HCT116 (cell line): Measurements from ENCODE around the gene GPBAR1. TPM values are rescaled to one million over a fixed set of nuclear protein-coding genes. Genes with fewer than 3 reads are reported as not detected.

Experiments used
- ATAC-seq: fragments of 200-7000 bp; cut with Tn5 transposase; 2 replicates; pipeline ENCODE4 v1.9.1; 2020; ENCODE audit warnings: mild to moderate bottlenecking, moderate library complexity
- BruUV-seq: library from RNA; stranded (reverse); fragments of 400-500 nt; replicated peaks from 2 replicates; lab custom pipeline; 2021; lab: Mats Ljungman, UMichigan
- CTCF ChIA-PET: fragments of 300-600 bp; sonication (Branson Sonifier 250); formaldehyde crosslinking; loops from one replicate; lab custom pipeline; 2021; ENCODE audit warnings: antibody characterized with exemption; lab: Charles Lee
- POLR2A ChIA-PET: fragments of 300-600, 350-600 bp; sonication (Branson Sonifier 250); formaldehyde crosslinking; loops from one replicate; lab custom pipeline; 2021; ENCODE audit warnings: antibody characterized with exemption; lab: Charles Lee
- RAD21 ChIA-PET, 2 experiments: fragments of 300-600 bp; sonication (Branson Sonifier 250); formaldehyde crosslinking; loops; one replicate each; lab custom pipeline; 2023; ENCODE audit warnings: low total read pairs in 2 of 2; ENCODE audit not compliant: uncharacterized antibody in 2 of 2, unreplicated experiment in 2 of 2, low non-redundant PET in 1 of 2; lab: Charles Lee
- DNase-seq: peaks from one replicate; pipeline ENCODE4 v3.0.0-alpha.2; 2010; ENCODE audit warnings: low read depth, low spot score
- H2AFZ ChIP-seq: fragments of 200-600 bp; shearing (Covaris generic), sonication (generic); 2 replicates; pipeline ENCODE4 v1.6.1; 2017; ENCODE audit warnings: low read depth, mixed run types, mixed read lengths, antibody characterized with exemption, low read length; ENCODE audit not compliant: poor library complexity, severe bottlenecking
- H3K27ac ChIP-seq: 2 replicates; pipeline ENCODE4 v1.5.1; 2012; ENCODE audit warnings: low read depth, low read length
- H3K27me3 ChIP-seq: fragments of 200-600 bp; sonication (generic); 2 replicates; pipeline ENCODE4 v1.6.1; 2016; ENCODE audit warnings: mixed run types, low read length, mixed read lengths; ENCODE audit not compliant: insufficient read depth
- H3K36me3 ChIP-seq, 2 experiments: fragments of 200-500 bp in 1 of 2; fragments of 200-600 bp in 1 of 2; sonication (Bioruptor generic) in 1 of 2; sonication (generic) in 1 of 2; 2 replicates each; pipeline versions ENCODE4 v1.5.1 to v1.6.1; 2014 to 2016; ENCODE audit warnings: low read length in 2 of 2, inconsistent platforms in 1 of 2, mixed read lengths in 1 of 2, mixed run types in 1 of 2; ENCODE audit not compliant: insufficient read depth in 2 of 2, control insufficient read depth in 1 of 2
- H3K4me1 ChIP-seq, 2 experiments: fragments of 200-600 bp in 1 of 2; sonication (generic) in 1 of 2; 2 replicates each; pipeline versions ENCODE4 v1.5.1 to v1.6.1; 2012 to 2017; ENCODE audit warnings: low read length in 2 of 2, inconsistent platforms in 1 of 2, mild to moderate bottlenecking in 1 of 2, mixed read lengths in 1 of 2, mixed run types in 1 of 2, moderate library complexity in 1 of 2; ENCODE audit not compliant: insufficient read depth in 2 of 2, control insufficient read depth in 1 of 2
- H3K4me2 ChIP-seq: fragments of 200-600 bp; sonication (generic); 2 replicates; pipeline ENCODE4 v1.6.1; 2017; ENCODE audit warnings: mixed run types, low read length, mixed read lengths
- H3K4me3 ChIP-seq, 2 experiments: fragments of 200-600 bp in 1 of 2; sonication (generic) in 1 of 2; replicated peaks in 1 of 2; 2 replicates each; pipeline ENCODE4 v1.5.1; 2011 to 2016; ENCODE audit warnings: low read length in 2 of 2, control low read depth in 1 of 2, low read depth in 1 of 2, mild to moderate bottlenecking in 1 of 2, mixed read lengths in 1 of 2, mixed run types in 1 of 2
- H3K79me2 ChIP-seq: fragments of 200-600 bp; sonication (generic); 2 replicates; pipeline ENCODE4 v1.6.1; 2017; ENCODE audit warnings: mild to moderate bottlenecking, mixed run types, low read length, moderate library complexity, mixed read lengths; ENCODE audit not compliant: insufficient read depth
- H3K9ac ChIP-seq: fragments of 200-600 bp; sonication (generic); 2 replicates; pipeline ENCODE4 v1.6.1; 2016; ENCODE audit warnings: low read length, mixed read lengths
- H3K9me2 ChIP-seq: fragments of 200-600 bp; sonication (generic), shearing (Covaris generic); 2 replicates; pipeline ENCODE4 v1.6.1; 2017; ENCODE audit warnings: mixed run types, mild to moderate bottlenecking, moderate library complexity; ENCODE audit not compliant: insufficient read depth
- H3K9me3 ChIP-seq, 2 experiments: fragments of 200-500 bp in 1 of 2; fragments of 200-600 bp in 1 of 2; sonication (Bioruptor generic) in 1 of 2; sonication (generic) in 1 of 2; 2 replicates each; pipeline ENCODE4 v1.6.1; 2014 to 2017; ENCODE audit warnings: low read length in 2 of 2, mixed read lengths in 2 of 2, inconsistent platforms in 1 of 2, low read depth in 1 of 2, mild to moderate bottlenecking in 1 of 2, mixed run types in 1 of 2, moderate library complexity in 1 of 2; ENCODE audit not compliant: control insufficient read depth in 1 of 2, insufficient read depth in 1 of 2
- H4K20me1 ChIP-seq: fragments of 200-600 bp; sonication (generic), shearing (Covaris generic); 2 replicates; pipeline ENCODE4 v1.6.1; 2017; ENCODE audit warnings: mixed run types, mild to moderate bottlenecking, moderate library complexity; ENCODE audit not compliant: insufficient read depth
- EZH2phosphoT487 ChIP-seq: fragments of 200-600 bp; IDR thresholded peaks from 2 replicates; pipeline ENCODE4 v1.6.1; 2018; ENCODE audit warnings: antibody characterized with exemption, borderline replicate concordance
- POLR2A ChIP-seq: IDR thresholded peaks from 2 replicates; pipeline ENCODE4 v1.7.0; 2011; ENCODE audit warnings: borderline replicate concordance; ENCODE audit not compliant: insufficient read depth, insufficient read length; ENCODE audit errors: extremely low read depth
- POLR2AphosphoS5 ChIP-seq: IDR thresholded peaks from 2 replicates; pipeline ENCODE4 v1.6.1; 2011; ENCODE audit warnings: mild to moderate bottlenecking, low read depth, low read length, moderate library complexity
- SP1 ChIP-seq: IDR thresholded peaks from 2 replicates; pipeline ENCODE4 v1.6.1; 2012; ENCODE audit warnings: low read depth
- TCF7L2 ChIP-seq: IDR thresholded peaks from 2 replicates; pipeline ENCODE4 v1.7.0; 2011; ENCODE audit warnings: borderline replicate concordance, inconsistent platforms; ENCODE audit not compliant: insufficient read depth, insufficient read length; ENCODE audit errors: extremely low read depth
- YY1 ChIP-seq: IDR thresholded peaks from 2 replicates; pipeline ENCODE4 v1.6.1; 2011; ENCODE audit warnings: low read length, low read depth, moderate library complexity, mild to moderate bottlenecking; ENCODE audit not compliant: insufficient replicate concordance; ENCODE audit errors: extremely low read depth
- ZFX ChIP-seq: fragments of 450-650 bp; IDR thresholded peaks from 2 replicates; pipeline ENCODE4 v1.6.1; 2017
- ZNF274 ChIP-seq: fragments of 200-500 bp; sonication (Bioruptor generic); IDR thresholded peaks from 2 replicates; pipeline ENCODE4 v1.6.1; 2014; ENCODE audit warnings: mild to moderate bottlenecking, low read depth, low read length, inconsistent platforms
- intact Hi-C: fragments of 100-400 bp; cut with micrococcal nuclease; formaldehyde crosslinking; loops from 2 replicates; pipeline ENCODE4 v1.10.0; 2022
- total RNA-seq: library from RNA; stranded (reverse); gene quantifications from one replicate; pipeline ENCODE4 v1.2.1, GENCODE V29; 2021; ENCODE audit not compliant: unreplicated experiment
- TF ChIP-seq, protein P1 (sequence below): IDR thresholded peaks from 2 replicates; pipeline ENCODE4 v1.6.1; 2012
- TF ChIP-seq, protein P2 (sequence below), 3 experiments: fragments of 200-600 bp in 1 of 3; sonication (generic) in 1 of 3; IDR thresholded peaks in 2 of 3; conservative IDR thresholded peaks in 1 of 3; 2 replicates each; pipeline ENCODE4 v1.5.1; 2012 to 2017; ENCODE audit warnings: low read depth in 2 of 3, low read length in 2 of 3, antibody characterized with exemption in 1 of 3, borderline replicate concordance in 1 of 3, control low read depth in 1 of 3, mild to moderate bottlenecking in 1 of 3, mixed read lengths in 1 of 3, mixed run types in 1 of 3, moderate library complexity in 1 of 3; ENCODE audit not compliant: insufficient read depth in 1 of 3

GPBAR1 gene
- total RNA-seq, 1 experiment from 2014 or later, result 0.27 TPM

DNA sequence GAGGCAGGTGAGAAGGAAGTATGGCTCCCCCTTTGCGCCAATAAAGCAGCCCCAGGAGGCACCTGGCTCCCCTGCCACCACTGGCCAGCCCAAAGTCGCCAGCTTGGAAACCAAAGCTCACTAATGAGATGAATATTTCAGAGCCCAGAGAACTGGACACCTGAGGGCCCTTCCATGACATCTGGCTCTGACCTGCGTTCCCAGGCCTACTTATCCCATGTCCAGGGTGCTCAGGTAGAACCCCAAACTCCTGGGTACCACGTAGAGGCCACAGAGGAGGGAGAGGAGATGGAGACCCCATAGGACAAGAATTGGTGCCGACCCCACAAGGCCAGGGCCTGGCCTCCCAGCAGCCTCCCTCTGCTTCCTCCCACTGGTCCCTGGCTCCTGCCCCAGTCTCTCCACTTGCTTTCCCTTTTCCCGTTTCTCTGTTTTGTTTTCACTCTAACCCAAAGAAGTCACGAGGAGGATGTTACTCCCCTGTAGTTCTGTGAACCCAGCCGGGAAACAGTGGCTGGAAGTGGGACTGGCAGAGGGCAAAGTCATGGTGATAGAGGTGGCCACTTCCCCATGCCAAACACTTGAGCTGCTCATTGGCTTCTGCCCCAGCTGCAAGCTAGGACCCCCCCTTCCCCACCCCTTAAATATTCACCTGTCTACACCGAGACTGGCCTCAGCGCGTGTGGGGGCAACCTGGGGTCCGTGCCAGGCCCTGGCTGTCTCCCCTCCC, 30.7 kb downstream of the GPBAR1 start:
- Histone ChIP-seq H3K9me3 (no peaks in the 10 kb centered on the region), H3K36me3 (no peaks in the 10 kb centered on the region), H3K9ac (peak overlapping the region; percentile 98), H3K4me1 (peaks cover 47 to 85% of the 10 kb centered on the region in 2 experiments), H3K79me2 (peaks cover 51% of the 10 kb centered on the region), H3K9me2 (no peaks in the 10 kb centered on the region), H4K20me1 (no peaks in the 10 kb centered on the region), H3K27me3 (no peaks in the 10 kb centered on the region), H3K4me3 (peak overlapping the region; percentile 75 to 96), H2AFZ (no peak overlapping the region), H3K4me2 (peak overlapping the region; percentile 93), H3K27ac (peak overlapping the region; percentile 79)
- intact Hi-C loops, result loop anchor here (1.0 to 2.0 kb wide), 2 partner anchors 105 to 357 kb away; no protein-coding TSS in a partner anchor
- DNase-seq (no peak), ATAC-seq (peak; percentile 1; the same call in 1 of the 2 replicates)
- CTCF ChIA-PET, result interaction anchor here (1.4 kb wide), 2 partner anchors 102 to 104 kb away, joined by 3 read pairs; no protein-coding TSS in a partner anchor
- RAD21 ChIA-PET, result no interaction called here
- POLR2A ChIA-PET, result no interaction called here
- TF ChIP-seq, protein P1, sequence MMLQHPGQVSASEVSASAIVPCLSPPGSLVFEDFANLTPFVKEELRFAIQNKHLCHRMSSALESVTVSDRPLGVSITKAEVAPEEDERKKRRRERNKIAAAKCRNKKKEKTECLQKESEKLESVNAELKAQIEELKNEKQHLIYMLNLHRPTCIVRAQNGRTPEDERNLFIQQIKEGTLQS, result no peak
- no peak for TF ChIP-seq ZNF274
- no peak for TF ChIP-seq SP1
- TF ChIP-seq TCF7L2, result no peak
- no TSS peak for BruUV-seq

DNA sequence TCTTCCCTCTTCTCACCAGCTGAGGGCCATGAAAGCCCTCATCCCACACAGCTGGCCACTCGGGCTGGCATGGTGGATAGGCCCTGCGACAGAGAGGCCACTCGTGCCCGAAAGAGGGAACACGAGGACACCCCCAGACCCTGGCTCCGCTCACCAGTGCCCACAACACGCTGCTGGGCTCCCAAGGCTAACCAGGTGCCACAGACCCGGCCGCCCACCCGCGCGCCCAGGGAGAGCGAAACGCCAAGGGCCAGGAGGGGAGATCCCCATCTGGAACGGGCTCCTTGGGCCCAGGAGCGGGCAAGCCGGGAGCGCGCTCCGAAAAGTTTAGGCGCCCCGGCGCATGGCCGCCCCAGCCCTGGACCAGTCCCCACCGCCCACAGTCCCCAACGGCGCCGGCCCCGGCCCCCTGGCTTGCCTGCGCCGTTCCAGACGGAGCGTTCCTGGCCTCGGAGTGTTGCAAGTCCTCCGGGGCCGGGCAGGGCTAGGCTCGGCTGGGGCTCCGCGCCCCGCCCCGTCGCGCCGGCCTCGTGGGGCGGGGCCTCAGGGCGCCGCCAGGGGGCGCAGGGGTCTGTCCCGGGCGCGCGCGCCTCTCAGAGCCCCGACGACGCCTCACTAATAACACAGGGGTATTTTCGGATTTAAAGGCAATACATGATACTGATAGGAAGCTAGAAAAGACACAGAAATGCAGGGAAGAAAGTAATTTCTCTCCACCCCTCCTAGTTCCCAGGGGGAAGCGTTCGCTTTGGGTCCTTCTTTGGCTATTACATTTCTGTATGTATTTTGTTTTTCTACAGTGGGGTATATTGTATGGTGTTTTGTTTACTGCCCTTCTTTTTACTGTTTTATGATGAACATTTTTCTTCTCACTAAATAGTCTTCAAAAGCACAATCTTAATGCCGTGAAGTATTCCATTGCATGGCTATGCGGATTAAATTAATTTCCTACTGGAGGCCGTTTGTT, 31.5 kb downstream of the GPBAR1 start, which contains the start of gene TMBIM1:
TSS of gene TMBIM1 (minus strand) at position 456 of the 967 bp plus-strand sequence. CDS start 10,362 bp downstream, outside the sequence.
- ChIA-PET POLR2A (no interaction called here), CTCF (interaction anchor here (0.6 to 1.4 kb wide), 3 partner anchors 22 to 103 kb away, joined by 3 to 5 read pairs (median 3); partner anchors contain the start of genes AAMP and PNKD), RAD21 (no interaction called here)
- TSS peak; percentile 78 for BruUV-seq
- Histone ChIP-seq H3K9ac (peak within 1 kb of the TSS; percentile 98), H3K27me3 (no peaks in the 10 kb centered on the region), H2AFZ (peak within 1 kb of the TSS; percentile 51), H3K4me2 (peak within 1 kb of the TSS; percentile 93), H3K4me3 (peak within 1 kb of the TSS; percentile 75 to 96), H3K9me2 (no peaks in the 10 kb centered on the region), H3K79me2 (peaks cover 43% of the 10 kb centered on the region), H3K9me3 (no peaks in the 10 kb centered on the region), H3K36me3 (no peaks in the 10 kb centered on the region), H4K20me1 (no peaks in the 10 kb centered on the region), H3K4me1 (peaks cover 45 to 83% of the 10 kb centered on the region in 2 experiments), H3K27ac (peak within 1 kb of the TSS; percentile 79)
- TF ChIP-seq POLR2AphosphoS5 (peak; percentile 90), ZNF274 (no peak), YY1 (peak; percentile 76), EZH2phosphoT487 (no peak), POLR2A (peak; percentile 50), TCF7L2 (peak; percentile 14), ZFX (peak; percentile 80)
- TF ChIP-seq, protein P2, sequence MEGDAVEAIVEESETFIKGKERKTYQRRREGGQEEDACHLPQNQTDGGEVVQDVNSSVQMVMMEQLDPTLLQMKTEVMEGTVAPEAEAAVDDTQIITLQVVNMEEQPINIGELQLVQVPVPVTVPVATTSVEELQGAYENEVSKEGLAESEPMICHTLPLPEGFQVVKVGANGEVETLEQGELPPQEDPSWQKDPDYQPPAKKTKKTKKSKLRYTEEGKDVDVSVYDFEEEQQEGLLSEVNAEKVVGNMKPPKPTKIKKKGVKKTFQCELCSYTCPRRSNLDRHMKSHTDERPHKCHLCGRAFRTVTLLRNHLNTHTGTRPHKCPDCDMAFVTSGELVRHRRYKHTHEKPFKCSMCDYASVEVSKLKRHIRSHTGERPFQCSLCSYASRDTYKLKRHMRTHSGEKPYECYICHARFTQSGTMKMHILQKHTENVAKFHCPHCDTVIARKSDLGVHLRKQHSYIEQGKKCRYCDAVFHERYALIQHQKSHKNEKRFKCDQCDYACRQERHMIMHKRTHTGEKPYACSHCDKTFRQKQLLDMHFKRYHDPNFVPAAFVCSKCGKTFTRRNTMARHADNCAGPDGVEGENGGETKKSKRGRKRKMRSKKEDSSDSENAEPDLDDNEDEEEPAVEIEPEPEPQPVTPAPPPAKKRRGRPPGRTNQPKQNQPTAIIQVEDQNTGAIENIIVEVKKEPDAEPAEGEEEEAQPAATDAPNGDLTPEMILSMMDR (IDR thresholded peaks at IDR 0.05 in 2 of 3, conservative IDR thresholded peaks at IDR 0.05 in 1 of 3; ENCODE audit: borderline replicate concordance in 1 of 3, insufficient read depth in 1 of 3, low read depth in 2 of 3, low read length in 2 of 3), result peak in 2 of 3 experiments; percentile 63 to 79; a peak in 4 of 6 replicates
- ATAC-seq, result peak; percentile 89
- intact Hi-C loops, result loop anchor here (1.0 to 2.0 kb wide), 2 partner anchors 104 to 356 kb away; no protein-coding TSS in a partner anchor
- no peak for DNase-seq
